K562 (cell line): ENCODE results near the gene OSCAR. TPM values are rescaled to one million over a fixed set of nuclear protein-coding genes. Genes with fewer than 3 reads are reported as not detected.

Source experiments
- AFF4 ChIP-seq: sonication (generic); formaldehyde crosslinking; IDR thresholded peaks from 2 replicates; pipeline ENCODE4 v1.8.0; 2023; ENCODE audit warnings: mild to moderate bottlenecking, missing genetic modification reagents
- CREB1 ChIP-seq, 2 experiments: sonication (generic) in 1 of 2; formaldehyde crosslinking in 1 of 2; IDR thresholded peaks; 2 replicates each; pipeline versions ENCODE4 v1.6.1 to v1.8.0; 2012 to 2022; ENCODE audit warnings: inconsistent platforms in 1 of 2, mild to moderate bottlenecking in 1 of 2, missing genetic modification reagents in 1 of 2, moderate library complexity in 1 of 2
- EHMT2 ChIP-seq: fragments of 450-650 bp; IDR thresholded peaks from 2 replicates; pipeline ENCODE4 v1.6.1; 2018; ENCODE audit warnings: antibody characterized with exemption
- ERF ChIP-seq: fragments of 450-650 bp; formaldehyde crosslinking; IDR thresholded peaks from 2 replicates; pipeline ENCODE4 v1.4.0; 2020; ENCODE audit warnings: mild to moderate bottlenecking, mixed read lengths
- FOXO4 ChIP-seq: fragments of 450-650 bp; formaldehyde crosslinking; IDR thresholded peaks from 2 replicates; pipeline ENCODE4 v1.4.0; 2020; ENCODE audit warnings: mild to moderate bottlenecking, moderate library complexity
- HCFC1 ChIP-seq: IDR thresholded peaks from 2 replicates; pipeline ENCODE4 v1.6.1; 2012; ENCODE audit warnings: low read depth, low read length, improper control_type of control experiment
- ILK ChIP-seq: fragments of 450-650 bp; IDR thresholded peaks from 2 replicates; pipeline ENCODE4 v1.6.1; 2016; ENCODE audit warnings: missing genetic modification characterization, low read depth, mild to moderate bottlenecking, missing compliant biosample characterization, moderate library complexity, borderline replicate concordance
- KDM5B ChIP-seq: fragments of 200-600 bp; sonication (generic); IDR thresholded peaks from 2 replicates; pipeline ENCODE4 v1.6.1; 2012; ENCODE audit warnings: low read depth, mild to moderate bottlenecking, moderate library complexity, low read length, control low read depth, inconsistent platforms; ENCODE audit not compliant: insufficient replicate concordance
- LCOR ChIP-seq: sonication (generic); formaldehyde crosslinking; IDR thresholded peaks from 2 replicates; pipeline ENCODE4 v1.8.0; 2022; ENCODE audit warnings: mild to moderate bottlenecking, missing genetic modification reagents
- MAFG ChIP-seq: fragments of 450-650 bp; conservative IDR thresholded peaks from 2 replicates; pipeline ENCODE4 v1.6.1; 2016; ENCODE audit warnings: missing genetic modification characterization, missing compliant biosample characterization
- NBN ChIP-seq: fragments of 450-650 bp; IDR thresholded peaks from 2 replicates; pipeline ENCODE4 v1.6.1; 2016; ENCODE audit warnings: low read depth, mild to moderate bottlenecking
- NR3C1 ChIP-seq: sonication (generic); formaldehyde crosslinking; IDR thresholded peaks from 2 replicates; pipeline ENCODE4 v1.8.1; 2022; ENCODE audit warnings: missing genetic modification reagents
- PHF8 ChIP-seq: fragments of 200-600 bp; sonication (generic); IDR thresholded peaks from 2 replicates; pipeline ENCODE4 v1.6.1; 2012; ENCODE audit warnings: mixed run types, mild to moderate bottlenecking, inconsistent platforms, low read length, moderate library complexity, borderline replicate concordance
- PTRF ChIP-seq: fragments of 450-650 bp; IDR thresholded peaks from 2 replicates; pipeline ENCODE4 v1.6.1; 2016; ENCODE audit warnings: mild to moderate bottlenecking, missing genetic modification characterization, missing compliant biosample characterization
- RAD21 ChIP-seq, 2 experiments: fragments of 250-450 bp in 1 of 2; fragments of 450-650 bp in 1 of 2; sonication (Bioruptor Pico) in 1 of 2; formaldehyde crosslinking in 1 of 2; IDR thresholded peaks in 1 of 2; conservative IDR thresholded peaks in 1 of 2; 2 replicates each; pipeline versions ENCODE4 v1.4.0 to v1.8.0; 2020 to 2022; ENCODE audit warnings: mild to moderate bottlenecking in 2 of 2, moderate library complexity in 1 of 2
- RBFOX2 ChIP-seq: fragments of 200-400 bp; formaldehyde crosslinking; IDR thresholded peaks from 2 replicates; pipeline ENCODE4 v1.6.1; 2017; ENCODE audit warnings: low read depth, mild to moderate bottlenecking, low read length, moderate library complexity
- SIN3A ChIP-seq, 2 experiments: fragments of 150-350 bp in 1 of 2; IDR thresholded peaks; 2 replicates each; pipeline ENCODE4 v1.6.1; 2011 to 2016; ENCODE audit warnings: borderline replicate concordance in 2 of 2, low read depth in 2 of 2, low read length in 2 of 2, mild to moderate bottlenecking in 2 of 2, moderate library complexity in 2 of 2; ENCODE audit not compliant: control insufficient read depth in 1 of 2
- SMARCA4 ChIP-seq: fragments of 450-650 bp; IDR thresholded peaks from 2 replicates; pipeline ENCODE4 v1.6.1; 2016
- SRF ChIP-seq, 2 experiments: fragments of 250-450, 450-650 bp in 1 of 2; sonication (Bioruptor Pico) in 1 of 2; sonication (generic) in 1 of 2; formaldehyde crosslinking; IDR thresholded peaks; 2 replicates each; pipeline versions ENCODE4 v1.5.0 to v1.5.1; 2020 to 2022; ENCODE audit warnings: mild to moderate bottlenecking in 1 of 2, missing genetic modification reagents in 1 of 2
- SUPT5H ChIP-seq: fragments of 450-650 bp; IDR thresholded peaks from 2 replicates; pipeline ENCODE4 v1.6.1; 2016
- TEAD2 ChIP-seq: fragments of 450-650 bp; IDR thresholded peaks from 2 replicates; pipeline ENCODE4 v1.6.1; 2016; ENCODE audit warnings: missing genetic modification characterization, control low read depth, missing compliant biosample characterization
- ZBED1 ChIP-seq: IDR thresholded peaks from 2 replicates; pipeline ENCODE4 v1.6.1; 2014
- ZNF224 ChIP-seq: sonication (generic); formaldehyde crosslinking; IDR thresholded peaks from 2 replicates; pipeline ENCODE4 v1.8.0; 2022; ENCODE audit warnings: mild to moderate bottlenecking, missing genetic modification reagents
- ZNF436 ChIP-seq: fragments of 250-450, 450-650 bp; sonication (Bioruptor Pico); formaldehyde crosslinking; IDR thresholded peaks from 2 replicates; pipeline ENCODE4 v1.7.0; 2020; ENCODE audit warnings: mild to moderate bottlenecking
- polyA plus RNA-seq, 8 experiments: library from polyadenylated mRNA; depleted of rRNA in 4 of 8; stranded (reverse) in 5 of 8; unstranded in 3 of 8; fragments of >200 nt; fragmentation: Nextera tagmentation in 2 of 8; fragmentation: Illumina TruSeq in 1 of 8; extraction: Ambion mirVana in 2 of 8; extraction: Trizol in 1 of 8; gene quantifications; 2 replicates each; pipeline versions ENCODE4 v1.2.1 to v1.2.3, GENCODE V29; 2011 to 2014; ENCODE audit warnings: inconsistent platforms in 1 of 8, missing spikeins in 1 of 8
- total RNA-seq, 7 experiments: library from RNA; depleted of rRNA in 6 of 7; stranded (reverse); fragments of >200 nt in 6 of 7; fragmentation: Illumina TruSeq in 2 of 7; extraction: Trizol in 2 of 7; gene quantifications; 2 replicates each; pipeline versions ENCODE4 v1.2.1 to v1.2.3, GENCODE V29; 2011 to 2021; ENCODE audit warnings: low replicate concordance in 1 of 7

OSCAR gene
- total and polyA plus RNA-seq, 9 of the 15 experiments (the other 6 are each of a cell fraction or from before 2014, with no cell fraction given): 0.09 to 0.62 (median 0.13) TPM; not detected in 5

- TF ChIP-seq NR3C1 (CRISPR knock-in tag): 0 out of 2 replicates have a peak, but pooled peaks have one; percentile 41
- TF ChIP-seq ZNF436 (CRISPR knock-in tag): no peak
- TF ChIP-seq ZBED1: peak; percentile 100
- no peak for TF ChIP-seq FOXO4 (CRISPR knock-in tag)
- no peak for TF ChIP-seq EHMT2
- peak; percentile 36; the same call in 1 of the 2 replicates for TF ChIP-seq ERF (CRISPR knock-in tag)
- no peak for TF ChIP-seq SRF (CRISPR knock-in tag; IDR thresholded peaks at IDR 0.05)
- TF ChIP-seq ZNF224 (CRISPR knock-in tag): no peak
- no peak for TF ChIP-seq SMARCA4
- TF ChIP-seq LCOR: no peak
- TF ChIP-seq TEAD2 (tag): no peak
- 0 out of 2 replicates have a peak, but pooled peaks have one; percentile 50 for TF ChIP-seq NBN
- TF ChIP-seq RAD21 (CRISPR knock-in tag; conservative IDR thresholded peaks at IDR 0.05 in 1 of 2, IDR thresholded peaks at IDR 0.05 in 1 of 2): no peak
- peak; percentile 43; the same call in 1 of the 2 replicates for TF ChIP-seq HCFC1
- TF ChIP-seq RBFOX2: peak; percentile 86
- TF ChIP-seq PTRF: no peak
- peak; percentile 79 for TF ChIP-seq SUPT5H
- peak in 1 of 2 experiments; percentile 1; a peak in 1 of 4 replicates for TF ChIP-seq SIN3A (IDR thresholded peaks at IDR 0.05; ENCODE audit: borderline replicate concordance in 2 of 2, control insufficient read depth in 1 of 2, low read depth in 2 of 2, low read length in 2 of 2)
- peak; percentile 76 for TF ChIP-seq KDM5B
- 0 out of 2 replicates have a peak, but pooled peaks have one; percentile 57 for TF ChIP-seq MAFG
- no peak for TF ChIP-seq CREB1 (IDR thresholded peaks at IDR 0.05)
- no peak for TF ChIP-seq CREB1 (CRISPR knock-in tag; IDR thresholded peaks at IDR 0.05)
- no peak for TF ChIP-seq ILK (tag)
- peak; percentile 79; the same call in 1 of the 2 replicates for TF ChIP-seq PHF8
- TF ChIP-seq AFF4: 0 out of 2 replicates have a peak, but pooled peaks have one; percentile 68
These were observed 37.3 kb upstream of the OSCAR start, which contains the start of gene CNOT3 (continued) for GRCh38 chr19:54137699-54138488.
